Small intestine (tissue), 7 donors: ENCODE measurements around the gene ADGRD1. TPM values are rescaled to one million over a fixed set of nuclear protein-coding genes. Genes with fewer than 3 reads are reported as not detected.

ENCODE experiments used
- DNase-seq, 2 donors: peaks; one replicate each; pipeline versions ENCODE4 v3.0.0 to v3.0.0-alpha.2; 2013
- FAIRE-seq: peaks from 2 replicates; lab custom pipeline; 2012; peaks lifted over from hg19 to GRCh38; lab: Jason Lieb, UNC
- H3K27ac ChIP-seq, 3 donors: one replicate each; pipeline ENCODE4 v1.5.1; 2013; ENCODE audit warnings: low read length in 2 of 3, mild to moderate bottlenecking in 2 of 3, control low read depth in 1 of 3, inconsistent platforms in 1 of 3, low read depth in 1 of 3, moderate library complexity in 1 of 3
- H3K27me3 ChIP-seq, 3 donors: one replicate each; pipeline ENCODE4 v1.6.1; 2013; ENCODE audit warnings: low read length in 3 of 3, inconsistent platforms in 1 of 3; ENCODE audit not compliant: control insufficient read depth in 3 of 3, insufficient read depth in 3 of 3
- H3K36me3 ChIP-seq, 3 donors: one replicate each; pipeline ENCODE4 v1.6.1; 2013; ENCODE audit warnings: low read length in 3 of 3, inconsistent platforms in 1 of 3, low read depth in 1 of 3, mild to moderate bottlenecking in 1 of 3, moderate library complexity in 1 of 3; ENCODE audit not compliant: control insufficient read depth in 3 of 3, insufficient read depth in 2 of 3
- H3K4me1 ChIP-seq, 3 donors: one replicate each; pipeline ENCODE4 v1.6.1; 2013; ENCODE audit warnings: low read length in 2 of 3, inconsistent platforms in 1 of 3, low read depth in 1 of 3, mild to moderate bottlenecking in 1 of 3, moderate library complexity in 1 of 3; ENCODE audit not compliant: control insufficient read depth in 3 of 3, insufficient read depth in 2 of 3
- H3K4me3 ChIP-seq, 3 donors: one replicate each; pipeline ENCODE4 v1.5.1; 2013; ENCODE audit warnings: low read length in 3 of 3, control low read depth in 1 of 3, inconsistent platforms in 1 of 3, low read depth in 1 of 3, mild to moderate bottlenecking in 1 of 3, moderate library complexity in 1 of 3
- H3K9me3 ChIP-seq, 2 donors: one replicate each; pipeline ENCODE4 v1.6.1; 2013; ENCODE audit warnings: low read depth in 1 of 2, low read length in 1 of 2; ENCODE audit not compliant: control insufficient read depth in 2 of 2, insufficient read depth in 1 of 2
- WGBS, 3 donors: extraction: QIAGEN DNeasy Blood & Tissue Kit; methylation state at CpG; one replicate each; pipeline ENCODE4 v1.1.7; 2013; 5-methylcytosine and 5-hydroxymethylcytosine counted together
- polyA plus RNA-seq, 4 donors: library from polyadenylated mRNA; stranded (reverse) in 3 of 4; unstranded in 1 of 4; fragments of 200-250 nt in 3 of 4; fragments of 120-200 nt in 1 of 4; gene quantifications; one replicate each; pipeline versions ENCODE4 v1.2.1 to v1.2.3, GENCODE V29; 2013
- donor health status: healthy with polysubstance abuse.
- donor health status: control.
- donor health status: control.
- donor health status: Bipolar disorder and iron deficiency.
- donor health status: healthy.

Gene ADGRD1
- polyA plus RNA-seq, 4 donors: 0.54 to 87.7 (median 9.3) TPM; not detected in 1

GRCh38 chr12:130970908-130971233 is 17.2 kb downstream of the ADGRD1 start:
- FAIRE-seq (no peak), DNase-seq (no peak)
- Histone ChIP-seq H3K27ac (no peak overlapping the region), H3K4me1 (peaks cover 0 to 12% (median 0%) of the 10 kb centered on the region in 3 donors), H3K4me3 (no peak overlapping the region), H3K9me3 (no peaks in the 10 kb centered on the region), H3K27me3 (peaks cover 0 to 3% (median 0%) of the 10 kb centered on the region in 3 donors), H3K36me3 (peaks cover 0 to 71% (median 0%) of the 10 kb centered on the region in 3 donors)
- 69 to 87% (median 82%) methylated on average over 10 of the region's 10 CpGs for WGBS, 3 donors

GRCh38 chr12:130971925-130972585 is 18.3 kb downstream of the ADGRD1 start:
- peaks cover 0 to 12% (median 0%) of the 10 kb centered on the region in 3 donors for H3K4me1 ChIP-seq
- peaks cover 0 to 3% (median 0%) of the 10 kb centered on the region in 3 donors for H3K27me3 ChIP-seq
- no peak overlapping the region for H3K4me3 ChIP-seq
- peak overlapping the region in 2 of 3 donors; percentile 3 to 55 for H3K27ac ChIP-seq
- H3K9me3 ChIP-seq: no peaks in the 10 kb centered on the region
- peaks cover 0 to 73% (median 0%) of the 10 kb centered on the region in 3 donors for H3K36me3 ChIP-seq
- 75 to 81% (median 78%) methylated on average over 15 of the region's 15 CpGs for WGBS, 3 donors
- FAIRE-seq (no peak), DNase-seq (no peak)

GRCh38 chr12:130972586-130972950 is 18.9 kb downstream of the ADGRD1 start:
- Histone ChIP-seq H3K9me3 (no peaks in the 10 kb centered on the region), H3K27me3 (peaks cover 0 to 3% (median 0%) of the 10 kb centered on the region in 3 donors), H3K4me1 (peaks cover 0 to 12% (median 0%) of the 10 kb centered on the region in 3 donors), H3K4me3 (no peak overlapping the region), H3K27ac (peak overlapping the region in 1 of 3 donors; percentile 36), H3K36me3 (peaks cover 0 to 73% (median 0%) of the 10 kb centered on the region in 3 donors)
- WGBS, 3 donors: 76 to 93% (median 91%) methylated on average over 9 of the region's 9 CpGs
- FAIRE-seq (no peak), DNase-seq (no peak)

GRCh38 chr12:130973109-130973508 is 19.4 kb downstream of the ADGRD1 start:
- Histone ChIP-seq H3K27ac (peak overlapping the region in 1 of 3 donors; percentile 36), H3K36me3 (peaks cover 0 to 74% (median 0%) of the 10 kb centered on the region in 3 donors), H3K9me3 (no peaks in the 10 kb centered on the region), H3K27me3 (peaks cover 0 to 3% (median 0%) of the 10 kb centered on the region in 3 donors), H3K4me1 (peaks cover 0 to 12% (median 0%) of the 10 kb centered on the region in 3 donors), H3K4me3 (no peak overlapping the region)
- no peak for DNase-seq
- 79 to 92% (median 92%) methylated on average over 11 of the region's 11 CpGs for WGBS, 3 donors
- FAIRE-seq: no peak

- Histone ChIP-seq H3K4me1 (peaks cover 0 to 12% (median 0%) of the 10 kb centered on the region in 3 donors), H3K36me3 (peaks cover 0 to 70% (median 0%) of the 10 kb centered on the region in 3 donors), H3K27ac (no peak overlapping the region), H3K9me3 (no peaks in the 10 kb centered on the region), H3K27me3 (peaks cover 0 to 3% (median 0%) of the 10 kb centered on the region in 3 donors), H3K4me3 (no peak overlapping the region)
- DNase-seq (no peak), FAIRE-seq (no peak)
- 90 to 96% (median 94%) methylated on average over 10 of the region's 10 CpGs for WGBS, 3 donors
Measured at GRCh38 chr12:130973906-130974305, 20.2 kb downstream of the ADGRD1 start.

- H3K27me3 ChIP-seq: peaks cover 0 to 3% (median 0%) of the 10 kb centered on the region in 3 donors
- no peak overlapping the region for H3K4me3 ChIP-seq
- no peak for DNase-seq
- H3K27ac ChIP-seq: no peak overlapping the region
- FAIRE-seq: no peak
- H3K9me3 ChIP-seq: no peaks in the 10 kb centered on the region
- peaks cover 0 to 71% (median 0%) of the 10 kb centered on the region in 3 donors for H3K36me3 ChIP-seq
- WGBS, 3 donors: 78 to 87% (median 78%) methylated on average over 6 to 7 of the region's 7 CpGs
- peaks cover 0 to 16% (median 0%) of the 10 kb centered on the region in 3 donors for H3K4me1 ChIP-seq
Measured at GRCh38 chr12:130975116-130975515, 21.4 kb downstream of the ADGRD1 start.

GRCh38 chr12:130976171-130976720 is 22.5 kb downstream of the ADGRD1 start:
- 87 to 91% (median 89%) methylated on average over 15 of the region's 15 CpGs for WGBS, 3 donors
- FAIRE-seq (no peak), DNase-seq (no peak)
- H3K27me3 ChIP-seq: no peaks in the 10 kb centered on the region
- H3K36me3 ChIP-seq: peaks cover 0 to 64% (median 0%) of the 10 kb centered on the region in 3 donors
- peaks cover 0 to 17% (median 0%) of the 10 kb centered on the region in 3 donors for H3K4me1 ChIP-seq
- no peaks in the 10 kb centered on the region for H3K9me3 ChIP-seq
- no peak overlapping the region for H3K27ac ChIP-seq
- H3K4me3 ChIP-seq: no peak overlapping the region

- Histone ChIP-seq H3K9me3 (no peaks in the 10 kb centered on the region), H3K27ac (no peak overlapping the region), H3K27me3 (no peaks in the 10 kb centered on the region), H3K36me3 (peaks cover 0 to 59% (median 0%) of the 10 kb centered on the region in 3 donors), H3K4me1 (peaks cover 0 to 20% (median 0%) of the 10 kb centered on the region in 3 donors), H3K4me3 (no peak overlapping the region)
- FAIRE-seq (no peak), DNase-seq (no peak)
- 87 to 95% (median 90%) methylated on average over 17 of the region's 17 CpGs for whole genome bisulfite sequencing, 3 donors
Measured at GRCh38 chr12:130977046-130977742, 23.5 kb downstream of the ADGRD1 start.
